ENCODE data around the gene ANGPTL4. TPM values are rescaled to one million over a fixed set of nuclear protein-coding genes. Genes with fewer than 3 reads are reported as not detected.
"Not testable (repeated sequence)": the region's sequence is repeated elsewhere in the genome, so short reads cannot be mapped to it uniquely, and the experiment has no call there.

ANGPTL4 gene
- total RNA-seq, 1 experiment from 2014 or later, result not detected

GRCh38 chr19:8373867-8374813 lies 10.2 kb downstream of the ANGPTL4 start:
- Histone ChIP-seq H3K4me3 (no peak overlapping the region), H3K4me2 (no peak overlapping the region), H2AFZ (no peak overlapping the region), H3K79me2 (ENCODE audit: low read depth) (no peaks in the 10 kb centered on the region), H3K4me1 (replicated peaks; ENCODE audit: insufficient read depth) (no peaks in the 10 kb centered on the region; the same call in 1 of the 2 replicates), H4K20me1 (ENCODE audit: insufficient read depth) (no peaks in the 10 kb centered on the region), H3K9me2 (ENCODE audit: insufficient read depth) (no peaks in the 10 kb centered on the region), H3K27me3 (ENCODE audit: insufficient read depth, low read depth) (no peaks in the 10 kb centered on the region), H3K36me3 (ENCODE audit: low read depth) (no peaks in the 10 kb centered on the region), H3K27ac (no peak overlapping the region), H3K9me3 (ENCODE audit: insufficient read depth, low read depth) (no peaks in the 10 kb centered on the region), H3F3A (ENCODE audit: insufficient read depth, low read depth) (no peaks in the 10 kb centered on the region)
- CTCF ChIA-PET, result no interaction called here
- no peak for TF ChIP-seq EZH2 (IDR thresholded peaks at IDR 0.05; ENCODE audit: low read depth)
- no peak for TF ChIP-seq CTCF (conservative IDR thresholded peaks at IDR 0.05)
- DNase-seq, result no peak
- POLR2A ChIA-PET (ENCODE audit: unreplicated experiment), result no interaction called here
- no TSS peak for BruUV-seq (replicated peaks)
- intact Hi-C loops (cut with micrococcal nuclease; ENCODE audit: unreplicated experiment), result no loop called here

GRCh38 chr19:8375766-8376165 lies 11.8 kb downstream of the ANGPTL4 start:
- H3K27me3 ChIP-seq (ENCODE audit: insufficient read depth, low read depth); H3K9me2 ChIP-seq (ENCODE audit: insufficient read depth); H3K9me3 ChIP-seq (ENCODE audit: insufficient read depth, low read depth); H4K20me1 ChIP-seq (ENCODE audit: insufficient read depth); intact Hi-C loops (cut with micrococcal nuclease; ENCODE audit: unreplicated experiment); H3K27ac ChIP-seq; H3K4me2 ChIP-seq; H3K4me3 ChIP-seq; H2AFZ ChIP-seq; POLR2A ChIA-PET (ENCODE audit: unreplicated experiment); H3K79me2 ChIP-seq (ENCODE audit: low read depth); BruUV-seq (replicated peaks); H3K36me3 ChIP-seq (ENCODE audit: low read depth); DNase-seq; CTCF ChIA-PET; H3F3A ChIP-seq (ENCODE audit: insufficient read depth, low read depth); H3K4me1 ChIP-seq (replicated peaks; ENCODE audit: insufficient read depth): not testable (repeated sequence)

- H3K36me3 ChIP-seq (ENCODE audit: low read depth); H3K27me3 ChIP-seq (ENCODE audit: insufficient read depth, low read depth); CTCF ChIA-PET; H4K20me1 ChIP-seq (ENCODE audit: insufficient read depth); H3K79me2 ChIP-seq (ENCODE audit: low read depth); H3K9me3 ChIP-seq (ENCODE audit: insufficient read depth, low read depth); H3F3A ChIP-seq (ENCODE audit: insufficient read depth, low read depth); BruUV-seq (replicated peaks); H3K9me2 ChIP-seq (ENCODE audit: insufficient read depth); H2AFZ ChIP-seq; intact Hi-C loops (cut with micrococcal nuclease; ENCODE audit: unreplicated experiment); H3K4me3 ChIP-seq; DNase-seq; H3K4me1 ChIP-seq (replicated peaks; ENCODE audit: insufficient read depth); H3K4me2 ChIP-seq; POLR2A ChIA-PET (ENCODE audit: unreplicated experiment); H3K27ac ChIP-seq: not testable (repeated sequence)
Observed at GRCh38 chr19:8376373-8376974, 12.5 kb downstream of the ANGPTL4 start.

GRCh38 chr19:8377598-8377997 lies 13.6 kb downstream of the ANGPTL4 start:
- TF ChIP-seq EZH2 (IDR thresholded peaks at IDR 0.05; ENCODE audit: low read depth) (no peak), CTCF (conservative IDR thresholded peaks at IDR 0.05) (no peak)

GRCh38 chr19:8379156-8379891 lies 15.4 kb downstream of the ANGPTL4 start:
- H4K20me1 ChIP-seq (ENCODE audit: insufficient read depth); CTCF ChIA-PET; intact Hi-C loops (cut with micrococcal nuclease; ENCODE audit: unreplicated experiment); H3K4me3 ChIP-seq; H3K4me1 ChIP-seq (replicated peaks; ENCODE audit: insufficient read depth); H3K9me3 ChIP-seq (ENCODE audit: insufficient read depth, low read depth); H3K4me2 ChIP-seq; POLR2A ChIA-PET (ENCODE audit: unreplicated experiment); BruUV-seq (replicated peaks); DNase-seq; H3K36me3 ChIP-seq (ENCODE audit: low read depth); H2AFZ ChIP-seq; H3F3A ChIP-seq (ENCODE audit: insufficient read depth, low read depth); H3K79me2 ChIP-seq (ENCODE audit: low read depth); H3K27ac ChIP-seq; H3K9me2 ChIP-seq (ENCODE audit: insufficient read depth); H3K27me3 ChIP-seq (ENCODE audit: insufficient read depth, low read depth): not testable (repeated sequence)

More at GRCh38 chr19:8377598-8377997, 13.6 kb downstream of the ANGPTL4 start:
- Histone ChIP-seq H3K9me3 (ENCODE audit: insufficient read depth, low read depth) (no peaks in the 10 kb centered on the region), H3K27me3 (ENCODE audit: insufficient read depth, low read depth) (no peaks in the 10 kb centered on the region), H3K4me2 (no peak overlapping the region), H3K36me3 (ENCODE audit: low read depth) (no peaks in the 10 kb centered on the region), H3K4me3 (no peak overlapping the region), H3K79me2 (ENCODE audit: low read depth) (no peaks in the 10 kb centered on the region), H3K27ac (no peak overlapping the region), H4K20me1 (ENCODE audit: insufficient read depth) (no peaks in the 10 kb centered on the region), H2AFZ (no peak overlapping the region), H3K4me1 (replicated peaks; ENCODE audit: insufficient read depth) (no peaks in the 10 kb centered on the region), H3F3A (ENCODE audit: insufficient read depth, low read depth) (no peaks in the 10 kb centered on the region), H3K9me2 (ENCODE audit: insufficient read depth) (no peaks in the 10 kb centered on the region)
- intact Hi-C loops (cut with micrococcal nuclease; ENCODE audit: unreplicated experiment), result no loop called here
- no TSS peak for BruUV-seq (replicated peaks)
- DNase-seq, result no peak
- ChIA-PET CTCF (no interaction called here), POLR2A (ENCODE audit: unreplicated experiment) (no interaction called here)

Data from PC-9 (cell line).